ENCODE data around the gene SEMG2.

DNA sequence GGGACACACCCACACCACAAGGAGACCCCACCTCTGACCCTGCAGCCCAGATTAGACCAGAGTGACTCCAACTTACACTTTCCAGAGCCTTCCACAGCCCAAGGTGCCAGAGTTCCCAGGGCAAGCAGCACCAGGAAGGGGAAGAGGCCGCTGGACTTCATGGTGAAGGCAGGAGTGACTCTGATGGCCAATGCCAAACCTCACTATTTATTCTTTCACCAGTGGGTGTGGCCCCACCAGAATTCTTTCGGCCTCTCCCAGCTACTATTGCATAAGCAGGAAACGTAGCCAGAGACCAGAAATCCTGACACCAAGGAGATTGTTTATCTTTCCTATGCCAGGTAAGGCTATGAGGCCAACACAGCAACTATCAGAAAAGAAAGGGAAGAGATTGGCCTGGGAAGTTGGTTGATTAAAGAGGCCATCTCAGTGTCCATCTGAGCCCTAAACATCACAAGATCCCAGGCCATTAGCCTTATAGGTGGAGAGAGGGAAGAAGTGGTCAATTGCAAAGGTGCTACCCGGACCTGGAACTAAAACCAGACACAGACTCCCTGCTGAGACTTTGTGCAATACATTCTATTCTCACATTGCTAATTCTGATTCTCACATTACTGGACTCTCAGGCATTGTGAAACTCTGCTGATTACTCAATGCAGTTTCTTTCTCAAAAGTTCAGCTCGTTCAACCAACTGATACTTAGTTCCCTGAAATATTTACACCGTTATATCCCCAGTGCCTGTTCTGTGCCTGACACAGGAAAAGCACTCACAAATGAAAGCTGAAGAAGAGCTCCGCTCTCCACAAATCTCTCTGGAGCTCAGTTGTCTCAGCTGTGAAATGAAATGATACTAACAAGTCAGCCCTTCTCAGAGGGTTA, 33.5 kb downstream of the SEMG2 start, which contains the start of gene SLPI:
- TF ChIP-seq YY1 (IDR thresholded peaks at IDR 0.05; ENCODE audit: insufficient read depth, insufficient read length) = no peak
- TF ChIP-seq SUZ12 (IDR thresholded peaks at IDR 0.05; ENCODE audit: extremely low read depth, insufficient read depth, insufficient read length) = no peak
- no peak for TF ChIP-seq ZNF274 (IDR thresholded peaks at IDR 0.05; ENCODE audit: low read depth, low read length)

All from NT2/D1 (cell line).